ENCODE results near the gene DCAKD.

The DCAKD gene

DNA sequence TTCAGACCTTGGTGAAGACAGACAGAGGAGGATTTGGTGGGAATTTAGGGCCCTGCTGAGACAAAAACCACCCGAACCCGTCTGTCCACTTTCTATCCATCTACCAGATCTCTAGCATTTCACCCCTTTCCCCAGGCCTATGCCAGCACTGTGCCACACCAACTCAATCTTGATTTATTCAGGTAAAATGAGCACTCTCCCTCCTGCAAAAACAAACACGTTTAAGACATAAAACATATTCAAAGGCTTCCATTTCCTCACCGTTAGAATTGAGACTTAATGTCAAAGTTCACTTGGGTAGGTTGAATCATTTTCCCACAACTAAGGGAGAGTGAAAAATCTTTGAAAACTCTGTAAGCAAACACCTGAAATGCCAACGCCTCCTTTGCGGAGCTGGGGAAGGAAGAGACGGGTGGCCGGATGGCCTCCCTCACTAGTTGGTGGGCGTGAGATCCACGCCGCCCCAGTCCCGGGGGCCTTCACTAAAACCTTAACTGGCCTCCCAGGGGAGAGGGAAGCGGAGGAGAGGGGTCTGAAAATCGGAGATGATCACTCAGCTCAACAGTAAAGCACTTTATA is 862 bp downstream of the DCAKD start:
- H3K4me3 ChIP-seq (ENCODE audit: low read length): peak overlapping the region; percentile 94
- TF ChIP-seq ZNF274 (IDR thresholded peaks at IDR 0.05; ENCODE audit: low read depth, low read length): no peak

- no peak for TF ChIP-seq ZNF274 (IDR thresholded peaks at IDR 0.05; ENCODE audit: low read depth, low read length)
- H3K4me3 ChIP-seq (ENCODE audit: low read length): no peak overlapping the region
These were observed 2.5 kb downstream of the DCAKD start for GRCh38 chr17:45048795-45049563.

DNA sequence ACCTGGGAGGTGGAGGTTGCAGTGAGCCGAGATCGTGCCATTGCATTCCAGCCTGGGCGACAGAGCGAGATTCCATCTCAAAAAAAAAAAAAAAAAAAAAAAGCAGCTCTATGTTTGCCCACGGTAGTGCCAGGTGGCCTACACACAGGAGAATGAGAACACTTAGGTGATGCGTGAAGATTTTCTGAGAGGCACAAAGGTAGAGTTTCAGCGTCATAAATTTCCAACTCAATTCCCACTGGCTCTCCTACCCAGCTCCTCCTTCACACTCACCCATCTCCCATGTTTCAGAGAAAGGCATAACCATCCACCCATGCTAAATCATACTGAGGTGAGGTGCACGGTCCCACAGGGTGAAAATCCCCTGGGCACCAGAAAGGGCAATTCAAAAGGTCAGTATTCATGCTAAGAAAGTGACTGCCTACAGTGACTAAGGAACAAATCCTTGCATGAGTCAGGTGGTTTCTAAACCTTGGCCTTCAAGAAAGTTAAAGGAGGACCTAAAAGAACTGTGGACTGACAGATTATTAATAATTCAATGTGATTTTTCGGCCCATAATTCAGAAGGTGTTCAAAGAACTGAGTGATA is 4.8 kb downstream of the DCAKD start:
- no peak overlapping the region for H3K4me3 ChIP-seq (ENCODE audit: low read length)
- TF ChIP-seq ZNF274 (IDR thresholded peaks at IDR 0.05; ENCODE audit: low read depth, low read length): no peak

DNA sequence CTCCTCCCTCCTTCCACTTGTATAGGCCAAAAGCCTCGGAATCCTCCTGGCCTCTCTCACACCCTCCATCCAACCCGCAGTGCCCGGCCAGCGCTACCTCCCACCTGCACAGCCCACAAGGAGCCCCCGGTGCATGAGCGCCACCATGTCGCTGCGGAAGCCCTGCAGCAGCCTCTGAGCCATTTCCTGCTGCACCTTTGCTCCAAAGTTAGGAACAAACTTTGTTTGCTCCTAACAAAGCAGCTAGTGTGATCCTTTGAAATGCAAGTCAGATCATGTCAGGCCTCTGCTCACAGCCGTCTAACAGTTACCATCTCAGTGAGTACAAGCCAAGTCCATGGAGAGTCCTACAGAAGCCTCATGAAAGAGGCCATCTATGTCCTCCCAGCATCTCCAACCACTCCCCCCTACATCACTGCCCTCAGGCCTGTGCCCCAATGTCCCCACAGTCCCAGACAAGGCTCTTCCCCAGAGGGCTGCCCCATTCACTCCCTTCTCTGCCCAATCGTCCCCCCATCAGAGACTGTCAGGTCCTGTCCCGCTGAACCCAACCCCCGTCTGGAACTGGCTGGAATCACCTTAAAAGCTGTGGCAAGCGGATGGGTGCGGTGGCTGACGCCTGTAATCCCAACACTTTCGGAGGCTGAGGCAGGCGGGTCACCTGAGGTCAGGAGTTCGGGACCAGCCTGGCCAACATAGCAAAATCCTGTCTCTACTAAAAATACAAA is 7.5 kb downstream of the DCAKD start:
- TF ChIP-seq ZNF274 (IDR thresholded peaks at IDR 0.05; ENCODE audit: low read depth, low read length): no peak
- no peak overlapping the region for H3K4me3 ChIP-seq (ENCODE audit: low read length)

DNA sequence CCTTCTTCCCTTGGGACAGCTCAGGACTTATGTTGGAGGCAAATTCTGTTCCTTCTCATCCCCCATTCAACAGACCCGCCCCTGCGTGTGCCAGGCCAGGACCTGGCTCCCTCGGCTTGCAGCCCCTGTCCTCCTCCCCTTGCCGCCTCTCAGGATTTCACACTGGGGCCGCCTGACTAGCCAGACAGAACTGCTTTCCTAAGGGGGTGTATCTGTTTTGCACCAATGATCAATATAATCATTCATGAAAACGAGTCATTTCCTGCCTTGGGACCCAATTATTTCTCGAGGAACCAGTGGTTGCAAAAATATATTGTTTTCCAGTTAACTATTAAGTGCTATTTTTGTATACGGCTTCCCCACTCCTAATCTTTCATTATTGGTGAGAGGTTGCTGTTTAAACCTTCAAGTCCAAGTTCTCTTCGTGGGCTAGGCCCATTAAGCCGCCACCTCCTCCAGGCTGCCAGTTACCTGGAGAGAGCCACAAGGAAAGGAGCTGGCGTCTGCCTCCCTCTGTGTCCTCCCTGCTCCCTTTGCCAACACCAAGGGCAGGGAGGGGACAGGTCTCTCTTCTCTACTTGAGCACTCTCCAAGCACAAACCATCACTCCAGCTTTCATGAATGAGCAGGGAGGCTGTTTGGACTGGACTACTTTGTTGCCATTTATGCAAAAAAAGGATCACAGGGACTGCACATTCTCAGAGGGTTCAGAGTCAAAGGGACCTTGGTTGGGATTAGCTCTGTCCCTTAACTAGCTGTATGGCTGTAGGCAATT is 8.9 kb downstream of the DCAKD start:
- no peak for TF ChIP-seq ZNF274 (IDR thresholded peaks at IDR 0.05; ENCODE audit: low read depth, low read length)
- no peak overlapping the region; the same call in 1 of the 2 replicates for H3K4me3 ChIP-seq (ENCODE audit: low read length)

- no peak for TF ChIP-seq ZNF274 (IDR thresholded peaks at IDR 0.05; ENCODE audit: low read depth, low read length)
- no peak overlapping the region for H3K4me3 ChIP-seq (ENCODE audit: low read length)
These were observed 11.0 kb downstream of the DCAKD start for GRCh38 chr17:45040459-45040858.

- H3K4me3 ChIP-seq (ENCODE audit: low read length): no peak overlapping the region
- no peak for TF ChIP-seq ZNF274 (IDR thresholded peaks at IDR 0.05; ENCODE audit: low read depth, low read length)
These were observed 12.5 kb downstream of the DCAKD start for GRCh38 chr17:45038728-45039634.

GRCh38 chr17:45036691-45037090 is 14.7 kb downstream of the DCAKD start:
- no peak overlapping the region for H3K4me3 ChIP-seq (ENCODE audit: low read length)
- no peak for TF ChIP-seq ZNF274 (IDR thresholded peaks at IDR 0.05; ENCODE audit: low read depth, low read length)

- TF ChIP-seq ZNF274 (IDR thresholded peaks at IDR 0.05; ENCODE audit: low read depth, low read length): no peak
- H3K4me3 ChIP-seq (ENCODE audit: low read length): no peak overlapping the region
These were observed 15.6 kb downstream of the DCAKD start for GRCh38 chr17:45035848-45036247.

DNA sequence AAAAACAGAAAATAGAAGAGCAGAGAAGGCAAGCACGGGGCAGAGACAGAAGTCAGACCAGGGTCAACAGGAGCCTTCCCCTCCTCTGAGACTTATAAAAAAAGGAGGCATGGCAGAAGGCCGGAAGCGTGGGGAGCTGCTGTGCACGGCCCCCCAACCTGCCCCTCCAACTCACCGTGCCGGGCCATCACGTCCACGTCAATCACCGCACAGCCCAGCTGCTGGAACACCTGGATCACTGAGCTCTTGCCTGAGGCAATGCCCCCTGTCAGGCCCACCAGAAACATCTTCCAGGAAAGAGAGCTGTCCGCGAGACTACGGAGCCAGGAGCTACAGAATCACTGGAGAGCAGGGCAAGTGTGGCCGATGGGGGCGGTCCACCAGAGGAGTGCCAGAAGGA is 16.8 kb downstream of the DCAKD start:
- no peak overlapping the region for H3K4me3 ChIP-seq (ENCODE audit: low read length)
- TF ChIP-seq ZNF274 (IDR thresholded peaks at IDR 0.05; ENCODE audit: low read depth, low read length): no peak

GRCh38 chr17:45032174-45032541 is 19.3 kb downstream of the DCAKD start:
- no peak overlapping the region for H3K4me3 ChIP-seq (ENCODE audit: low read length)
- TF ChIP-seq ZNF274 (IDR thresholded peaks at IDR 0.05; ENCODE audit: low read depth, low read length): no peak

DNA sequence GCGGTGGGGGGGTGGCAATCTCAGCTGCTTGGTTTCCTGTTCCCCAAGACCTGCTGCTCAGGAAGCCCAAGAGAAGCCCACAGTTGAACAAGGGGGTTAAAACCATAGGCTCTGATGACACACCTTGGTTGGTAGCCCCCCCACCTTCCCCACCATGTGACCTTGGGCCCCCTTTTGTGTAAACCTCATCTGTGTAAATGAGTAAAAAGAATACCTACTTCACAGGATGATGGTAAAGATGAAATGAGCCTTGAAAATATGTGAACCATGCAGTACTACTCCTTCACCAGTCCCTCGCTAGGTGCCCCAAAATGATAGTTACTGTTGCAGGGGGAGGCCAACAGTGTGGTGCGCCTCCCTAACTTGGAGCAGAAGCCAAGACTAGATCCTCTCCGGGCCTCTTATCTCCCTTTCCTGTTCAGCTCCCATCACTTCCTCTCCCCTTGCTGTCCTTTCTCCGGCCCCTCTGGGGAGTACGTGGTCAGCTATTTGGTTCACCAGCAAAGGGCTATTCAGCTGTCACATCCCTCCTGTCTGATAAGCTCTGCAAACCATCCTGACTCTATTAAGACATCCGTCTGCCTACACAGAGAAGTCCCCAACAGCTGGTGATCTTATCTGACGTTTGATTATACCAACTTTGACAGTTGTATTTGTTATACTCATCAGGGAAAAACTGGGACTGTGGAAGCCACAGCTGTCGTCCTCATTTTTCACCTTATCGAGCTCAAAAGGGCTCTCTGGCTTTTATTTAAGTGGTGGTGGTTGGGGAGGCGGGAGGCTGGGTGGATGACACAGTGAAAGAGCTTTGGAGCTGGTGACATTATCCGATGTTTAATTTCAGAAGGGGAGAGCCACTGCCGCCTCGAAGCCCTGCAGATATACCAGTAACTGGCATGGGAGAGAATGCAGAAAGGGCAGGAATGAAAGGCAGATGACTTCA is 19.9 kb downstream of the DCAKD start:
- no peak for TF ChIP-seq ZNF274 (IDR thresholded peaks at IDR 0.05; ENCODE audit: low read depth, low read length)
- H3K4me3 ChIP-seq (ENCODE audit: low read length): no peak overlapping the region

Measured in GM08714 (cell line).